K562 (cell line): ENCODE measurements around the gene SPOUT1. TPM values are rescaled to one million over a fixed set of nuclear protein-coding genes. Genes with fewer than 3 reads are reported as not detected.

Source experiments
- ATAC-seq: fragments of 200-7000 bp; cut with Tn5 transposase; 3 replicates; pipeline ENCODE4 v1.9.1; 2020; ENCODE audit warnings: moderate library complexity
- BruUV-seq: library from RNA; stranded (reverse); fragments of 400-500 nt; replicated peaks from 2 replicates; lab custom pipeline; 2021; lab: Mats Ljungman, UMichigan
- CTCF ChIA-PET: fragments of 300-600 bp; formaldehyde crosslinking; extraction: SDS; loops from one replicate; lab custom pipeline; 2021; ENCODE audit warnings: low intra/inter-chr PET ratio; lab: Yijun Ruan, JAX
- POLR2A ChIA-PET: fragments of 300-600, 350-650 bp; sonication (Branson Sonifier 250); formaldehyde crosslinking; extraction: SDS; loops from one replicate; lab custom pipeline; 2021; ENCODE audit warnings: antibody characterized with exemption, inconsistent platforms; lab: Yijun Ruan, JAX
- DNase-seq, 4 experiments: peaks; one replicate each; pipeline versions ENCODE4 v3.0.0 to v3.0.0-alpha.2; 2011 to 2018; ENCODE audit warnings: low spot score in 3 of 4, mixed read lengths in 3 of 4; ENCODE audit errors: extremely low read depth in 1 of 4
- FAIRE-seq: peaks from 2 replicates; lab custom pipeline; 2011; peaks lifted over from hg19 to GRCh38; lab: Jason Lieb, UNC
- H2AFZ ChIP-seq: 2 replicates; pipeline ENCODE4 v1.6.0; 2011; ENCODE audit warnings: low read depth, low read length, control low read depth, inconsistent platforms
- H3K27ac ChIP-seq: fragments of 200-600 bp; 3 replicates; pipeline ENCODE4 v1.8.0; 2011; ENCODE audit warnings: low read depth, mild to moderate bottlenecking, control low read depth, inconsistent platforms, low read length, moderate library complexity, mixed read lengths; ENCODE audit errors: extremely low read depth
- H3K27me3 ChIP-seq, 2 experiments: fragments of 300-600 bp in 1 of 2; 2 replicates in 1 of 2; 3 replicates in 1 of 2; pipeline versions ENCODE4 v1.6.0 to v1.8.0; 2011; ENCODE audit warnings: inconsistent platforms in 2 of 2, low read length in 2 of 2, mild to moderate bottlenecking in 1 of 2, mixed read lengths in 1 of 2, moderate library complexity in 1 of 2; ENCODE audit not compliant: control insufficient read depth in 2 of 2, insufficient read depth in 2 of 2
- H3K36me3 ChIP-seq: fragments of 300-600 bp; 3 replicates; pipeline ENCODE4 v1.8.0; 2011; ENCODE audit warnings: mild to moderate bottlenecking, low read length, inconsistent platforms; ENCODE audit not compliant: control insufficient read depth, insufficient read depth
- H3K4me1 ChIP-seq, 2 experiments: fragments of 200-600 bp in 1 of 2; replicated peaks in 1 of 2; 2 replicates in 1 of 2; 3 replicates in 1 of 2; pipeline versions ENCODE4 v1.5.1 to v1.8.0; 2011; ENCODE audit warnings: inconsistent platforms in 2 of 2, low read length in 2 of 2, mild to moderate bottlenecking in 1 of 2, mixed read lengths in 1 of 2, moderate library complexity in 1 of 2; ENCODE audit not compliant: control insufficient read depth in 2 of 2, insufficient read depth in 2 of 2
- H3K4me2 ChIP-seq: 2 replicates; pipeline ENCODE4 v1.6.1; 2011; ENCODE audit warnings: low read length, control low read depth, inconsistent platforms, mixed read lengths; ENCODE audit not compliant: insufficient read depth
- H3K4me3 ChIP-seq: fragments of 200-600 bp; sonication (generic), shearing (Covaris generic); 2 replicates; pipeline ENCODE4 v1.5.1; 2016; ENCODE audit warnings: control low read depth, inconsistent platforms
- H3K79me2 ChIP-seq: fragments of 200-600 bp; 3 replicates; pipeline ENCODE4 v1.8.0; 2011; ENCODE audit warnings: low read length, inconsistent platforms; ENCODE audit not compliant: control insufficient read depth, insufficient read depth
- H3K9ac ChIP-seq, 2 experiments: 2 replicates each; pipeline versions ENCODE4 v1.6.0 to v1.6.1; 2011; ENCODE audit warnings: low read depth in 2 of 2, low read length in 2 of 2, control low read depth in 1 of 2, inconsistent platforms in 1 of 2, mild to moderate bottlenecking in 1 of 2, mixed read lengths in 1 of 2; ENCODE audit not compliant: insufficient read depth in 1 of 2
- H3K9me1 ChIP-seq: one replicate; pipeline ENCODE4 v1.6.0; 2011; ENCODE audit warnings: inconsistent platforms, mild to moderate bottlenecking, low read length, moderate library complexity; ENCODE audit not compliant: control insufficient read depth, insufficient read depth
- H3K9me3 ChIP-seq: replicated peaks from 2 replicates; pipeline ENCODE4 v1.5.1; 2011; ENCODE audit warnings: low read depth, low read length, inconsistent platforms; ENCODE audit not compliant: control insufficient read depth, insufficient read depth
- H4K20me1 ChIP-seq: replicated peaks from 2 replicates; pipeline ENCODE4 v1.6.1; 2011; ENCODE audit warnings: low read length, inconsistent platforms, mixed read lengths; ENCODE audit not compliant: control insufficient read depth, insufficient read depth
- ESRRA ChIP-seq: fragments of 450-650 bp; IDR thresholded peaks from 2 replicates; pipeline ENCODE4 v1.6.1; 2014; ENCODE audit warnings: low read depth, mild to moderate bottlenecking, moderate library complexity, borderline replicate concordance
- ETV6 ChIP-seq, 3 experiments: fragments of 150-350 bp in 1 of 3; sonication (generic) in 1 of 3; formaldehyde crosslinking in 1 of 3; IDR thresholded peaks; 2 replicates each; pipeline versions ENCODE4 v1.6.1 to v1.8.0; 2014 to 2022; ENCODE audit warnings: borderline replicate concordance in 2 of 3, low read depth in 2 of 3, antibody characterized with exemption in 1 of 3, low read length in 1 of 3, mild to moderate bottlenecking in 1 of 3, missing genetic modification reagents in 1 of 3
- HIVEP1 ChIP-seq: fragments of 250-450 bp; sonication (Bioruptor Pico); IDR thresholded peaks from 2 replicates; pipeline ENCODE4 v1.4.0; 2020; ENCODE audit warnings: mild to moderate bottlenecking
- HOXB6 ChIP-seq: fragments of 250-450 bp; sonication (Bioruptor Pico); IDR thresholded peaks from 2 replicates; pipeline ENCODE4 v1.5.1; 2022; ENCODE audit warnings: mild to moderate bottlenecking, borderline replicate concordance
- JUN ChIP-seq, 2 experiments: sonication (generic) in 1 of 2; formaldehyde crosslinking in 1 of 2; IDR thresholded peaks; 2 replicates each; pipeline versions ENCODE4 v1.6.1 to v1.8.0; 2012 to 2022; ENCODE audit warnings: borderline replicate concordance in 2 of 2, mild to moderate bottlenecking in 2 of 2, improper control_type of control experiment in 1 of 2, low read depth in 1 of 2, low read length in 1 of 2, missing genetic modification reagents in 1 of 2
- MTA1 ChIP-seq: fragments of 450-650 bp; IDR thresholded peaks from 2 replicates; pipeline ENCODE4 v1.6.1; 2017; ENCODE audit warnings: borderline replicate concordance
- NKRF ChIP-seq: fragments of 450-650 bp; IDR thresholded peaks from 2 replicates; pipeline ENCODE4 v1.6.1; 2016; ENCODE audit warnings: borderline replicate concordance
- POLR2A ChIP-seq: fragments of 450-650 bp; conservative IDR thresholded peaks from 2 replicates; pipeline ENCODE4 v1.6.1; 2016
- RHOXF2B ChIP-seq: fragments of 250-450 bp; sonication (Bioruptor Pico); conservative IDR thresholded peaks from 2 replicates; pipeline ENCODE4 v1.5.1; 2021
- ZBTB11 ChIP-seq, 3 experiments: fragments of 200-800 bp in 1 of 3; fragments of 250-450 bp in 1 of 3; fragments of 450-650 bp in 1 of 3; sonication (Bioruptor Pico) in 1 of 3; sonication (Bioruptor generic) in 1 of 3; formaldehyde crosslinking in 1 of 3; IDR thresholded peaks; 2 replicates each; pipeline versions ENCODE4 v1.6.1 to v1.8.0; 2016 to 2022; ENCODE audit warnings: mild to moderate bottlenecking in 2 of 3, missing genetic modification characterization in 2 of 3, missing compliant biosample characterization in 1 of 3, moderate library complexity in 1 of 3
- ZNF695 ChIP-seq: fragments of 450-650 bp; formaldehyde crosslinking; IDR thresholded peaks from 2 replicates; pipeline ENCODE4 v1.4.0; 2020; ENCODE audit warnings: mild to moderate bottlenecking, moderate library complexity
- WGBS: fragments of 100-300 bp; shearing (Covaris generic); methylation state at CpG from one replicate; pipeline ENCODE4 v1.1.6; 2016; ENCODE audit warnings: low coverage, mixed read lengths; ENCODE audit not compliant: insufficient coverage; ENCODE audit errors: missing lambda C conversion rate; 5-methylcytosine and 5-hydroxymethylcytosine counted together
- in situ Hi-C: fragments of 300-500 bp; cut with MboI; formaldehyde crosslinking; loops from 4 replicates; pipeline ENCODE4 v1.15.0; 2018; ENCODE audit warnings: inconsistent platforms, mixed read lengths
- intact Hi-C: fragments of 100-400 bp; cut with micrococcal nuclease; formaldehyde crosslinking; loops from 2 replicates; pipeline ENCODE4 v1.14.2; 2022
- polyA plus RNA-seq, 8 experiments: library from polyadenylated mRNA; depleted of rRNA in 4 of 8; stranded (reverse) in 5 of 8; unstranded in 3 of 8; fragments of >200 nt; fragmentation: Nextera tagmentation in 2 of 8; fragmentation: Illumina TruSeq in 1 of 8; extraction: Ambion mirVana in 2 of 8; extraction: Trizol in 1 of 8; gene quantifications; 2 replicates each; pipeline versions ENCODE4 v1.2.1 to v1.2.3, GENCODE V29; 2011 to 2014; ENCODE audit warnings: inconsistent platforms in 1 of 8, missing spikeins in 1 of 8
- total RNA-seq, 7 experiments: library from RNA; depleted of rRNA in 6 of 7; stranded (reverse); fragments of >200 nt in 6 of 7; fragmentation: Illumina TruSeq in 2 of 7; extraction: Trizol in 2 of 7; gene quantifications; 2 replicates each; pipeline versions ENCODE4 v1.2.1 to v1.2.3, GENCODE V29; 2011 to 2021; ENCODE audit warnings: low replicate concordance in 1 of 7
- TF ChIP-seq, protein P1 (sequence below): IDR thresholded peaks from 2 replicates; pipeline ENCODE4 v1.6.1; 2011; ENCODE audit warnings: borderline replicate concordance, low read depth, mild to moderate bottlenecking, moderate library complexity, low read length; ENCODE audit not compliant: insufficient read depth, poor library complexity, severe bottlenecking

Gene SPOUT1
- total and polyA plus RNA-seq, 9 of the 15 experiments (the other 6 are each of a cell fraction or from before 2014, with no cell fraction given), result 10.6 to 121 (median 37.4) TPM

- Histone ChIP-seq H3K4me3 (no peak overlapping the region), H3K9me3 (no peaks in the 10 kb centered on the region), H3K36me3 (peaks cover 77% of the 10 kb centered on the region), H3K4me1 (peaks cover 4 to 69% of the 10 kb centered on the region in 2 experiments; a peak in 3 of 5 replicates), H3K79me2 (peaks cover 20% of the 10 kb centered on the region), H3K27me3 (no peaks in the 10 kb centered on the region), H3K9me1 (no peaks in the 10 kb centered on the region), H3K9ac (no peak overlapping the region), H4K20me1 (peaks cover 14% of the 10 kb centered on the region), H2AFZ (no peak overlapping the region), H3K4me2 (no peak overlapping the region), H3K27ac (no peak overlapping the region)
- DNase-seq (no peak), FAIRE-seq (no peak), ATAC-seq (no peak)
- WGBS, result 93% methylated on average over 22 of the region's 22 CpGs
- no TSS peak for BruUV-seq
- ChIA-PET POLR2A (interaction anchor here (0.5 kb wide), 1 partner anchor 124 kb away, joined by 3 read pairs; no protein-coding TSS in a partner anchor), CTCF (no interaction called here)
- intact Hi-C loops, result no loop called here
- in situ Hi-C loops, result no loop called here
- no peak for TF ChIP-seq HOXB6
- TF ChIP-seq HIVEP1 (CRISPR knock-in tag), result no peak
- no peak for TF ChIP-seq RHOXF2B (CRISPR knock-in tag)
- TF ChIP-seq NKRF, result no peak
- TF ChIP-seq POLR2A, result peak; percentile 9; the same call in 1 of the 2 replicates
- TF ChIP-seq JUN (IDR thresholded peaks at IDR 0.05; ENCODE audit: borderline replicate concordance, low read depth, low read length), result no peak
- no peak for TF ChIP-seq JUN (CRISPR knock-in tag; IDR thresholded peaks at IDR 0.05; ENCODE audit: borderline replicate concordance)
- TF ChIP-seq, protein P1, sequence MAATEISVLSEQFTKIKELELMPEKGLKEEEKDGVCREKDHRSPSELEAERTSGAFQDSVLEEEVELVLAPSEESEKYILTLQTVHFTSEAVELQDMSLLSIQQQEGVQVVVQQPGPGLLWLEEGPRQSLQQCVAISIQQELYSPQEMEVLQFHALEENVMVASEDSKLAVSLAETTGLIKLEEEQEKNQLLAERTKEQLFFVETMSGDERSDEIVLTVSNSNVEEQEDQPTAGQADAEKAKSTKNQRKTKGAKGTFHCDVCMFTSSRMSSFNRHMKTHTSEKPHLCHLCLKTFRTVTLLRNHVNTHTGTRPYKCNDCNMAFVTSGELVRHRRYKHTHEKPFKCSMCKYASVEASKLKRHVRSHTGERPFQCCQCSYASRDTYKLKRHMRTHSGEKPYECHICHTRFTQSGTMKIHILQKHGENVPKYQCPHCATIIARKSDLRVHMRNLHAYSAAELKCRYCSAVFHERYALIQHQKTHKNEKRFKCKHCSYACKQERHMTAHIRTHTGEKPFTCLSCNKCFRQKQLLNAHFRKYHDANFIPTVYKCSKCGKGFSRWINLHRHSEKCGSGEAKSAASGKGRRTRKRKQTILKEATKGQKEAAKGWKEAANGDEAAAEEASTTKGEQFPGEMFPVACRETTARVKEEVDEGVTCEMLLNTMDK, result no peak
- no peak for TF ChIP-seq ZNF695 (CRISPR knock-in tag)
- no peak for TF ChIP-seq ZBTB11 (CRISPR knock-in tag; IDR thresholded peaks at IDR 0.05)
- no peak for TF ChIP-seq ESRRA
- no peak for TF ChIP-seq MTA1
- no peak for TF ChIP-seq ETV6 (IDR thresholded peaks at IDR 0.05; ENCODE audit: borderline replicate concordance in 1 of 2, low read depth in 2 of 2, low read length in 1 of 2)
- no peak for TF ChIP-seq ETV6 (CRISPR knock-in tag; IDR thresholded peaks at IDR 0.05; ENCODE audit: borderline replicate concordance)
Observed at GRCh38 chr9:128822407-128823042, 7.1 kb downstream of the SPOUT1 start.
